Measurements from ENCODE around the gene PSPN.
"Not testable (repeated sequence)": the region's sequence is repeated elsewhere in the genome, so short reads cannot be mapped to it uniquely, and the experiment has no call there.

Gene PSPN

DNA sequence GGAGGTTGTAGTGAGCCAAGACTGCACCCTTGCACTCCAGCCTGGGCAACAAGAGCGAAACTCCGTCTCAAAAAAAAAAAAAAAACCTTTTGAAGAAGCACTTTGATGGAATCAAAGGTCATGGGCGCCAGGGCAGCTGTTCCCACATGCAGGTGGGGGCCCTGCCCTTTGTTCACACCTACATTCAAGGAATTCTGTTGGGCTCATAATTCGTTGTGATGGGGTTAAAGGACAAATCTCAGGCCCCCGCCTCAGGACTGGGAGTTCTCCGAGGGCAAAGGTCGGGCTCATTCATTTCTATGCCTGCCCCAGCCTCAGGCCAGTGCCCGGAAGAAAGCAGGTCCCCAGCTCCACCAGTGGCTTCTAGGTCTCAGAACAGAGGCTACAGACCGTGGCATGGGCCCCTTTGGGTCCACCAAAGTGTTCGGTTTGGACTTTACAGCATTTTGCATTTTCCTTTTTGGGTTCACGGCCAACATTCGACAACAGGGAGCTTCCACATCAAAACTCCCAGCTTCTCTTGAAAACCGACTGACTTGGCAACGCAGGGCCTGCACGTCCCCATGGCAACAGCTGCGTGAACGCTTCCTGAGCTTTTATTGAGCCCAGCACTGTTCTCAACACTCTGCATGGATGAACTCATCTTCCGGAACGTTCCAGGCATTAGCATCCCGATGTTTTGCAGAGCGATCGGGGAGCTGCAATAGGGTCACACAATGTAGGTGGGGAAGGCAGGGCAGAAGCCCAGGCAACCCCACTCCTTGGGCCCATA, 27.3 kb upstream of the PSPN start:
- peak; percentile 51 for DNase-seq (ENCODE audit: low spot score)

DNA sequence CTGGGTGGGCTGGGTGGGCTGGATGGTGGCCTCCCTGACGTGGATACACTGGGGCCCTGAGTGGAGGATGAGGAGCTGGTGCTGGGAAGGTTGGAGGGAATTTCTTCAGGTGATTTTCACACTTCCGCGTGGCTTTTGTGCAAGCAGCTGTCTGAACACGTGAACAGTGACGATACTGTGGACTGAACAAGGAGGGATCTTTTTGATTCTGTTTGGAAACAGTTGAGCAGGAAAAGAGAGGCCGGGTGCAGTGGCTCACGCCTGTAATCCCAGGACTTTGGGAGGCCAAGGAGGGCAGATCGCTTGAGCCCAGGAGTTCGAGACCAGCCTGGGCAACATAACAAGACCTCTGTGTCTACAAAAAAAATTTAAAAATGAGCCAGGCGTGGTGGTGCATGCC, 26.3 kb upstream of the PSPN start:
- DNase-seq (ENCODE audit: low spot score) = no peak

DNA sequence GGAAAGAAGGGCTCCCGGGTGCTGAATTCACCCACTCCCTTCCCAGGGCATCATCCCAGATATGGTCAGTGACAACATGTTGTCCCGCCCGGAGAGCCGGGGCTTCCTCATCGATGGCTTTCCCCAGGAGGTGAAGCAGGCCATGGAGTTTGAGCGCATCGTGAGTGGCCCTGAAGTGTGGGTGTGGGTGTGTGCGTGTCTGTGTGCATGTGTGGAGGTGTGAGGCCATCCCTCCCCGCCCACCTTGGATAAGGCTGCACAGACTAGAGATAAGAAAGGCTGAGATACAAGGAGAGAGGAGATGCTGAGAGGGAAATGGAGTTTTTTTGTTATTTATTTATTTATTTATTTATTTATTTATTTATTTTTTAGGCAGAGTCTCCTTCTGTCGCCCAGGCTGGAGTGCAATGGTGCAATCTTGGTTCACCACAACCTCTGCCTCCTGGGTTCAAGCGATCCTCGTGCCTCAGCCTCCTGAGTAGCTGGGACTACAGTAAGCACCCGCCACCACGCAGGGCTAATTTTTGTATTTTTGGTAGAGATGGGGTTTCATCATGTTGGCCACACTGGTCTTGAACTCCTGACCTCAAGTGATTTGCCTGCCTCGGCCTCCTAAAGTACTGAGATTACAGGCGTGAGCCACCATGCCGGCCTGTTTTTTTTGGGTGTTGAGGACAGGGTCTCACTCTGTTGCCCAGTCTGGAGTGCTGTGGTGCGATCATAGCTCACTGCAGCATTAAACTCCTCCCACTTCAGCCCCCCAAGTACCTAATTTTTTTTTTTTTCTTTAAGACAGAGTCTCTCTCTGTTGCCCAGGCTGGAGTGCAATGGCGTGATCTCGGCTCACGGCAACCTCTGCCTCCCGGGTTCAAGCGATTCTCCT, 24.6 kb upstream of the PSPN start:
- DNase-seq (ENCODE audit: low spot score) = not testable (repeated sequence)

DNA sequence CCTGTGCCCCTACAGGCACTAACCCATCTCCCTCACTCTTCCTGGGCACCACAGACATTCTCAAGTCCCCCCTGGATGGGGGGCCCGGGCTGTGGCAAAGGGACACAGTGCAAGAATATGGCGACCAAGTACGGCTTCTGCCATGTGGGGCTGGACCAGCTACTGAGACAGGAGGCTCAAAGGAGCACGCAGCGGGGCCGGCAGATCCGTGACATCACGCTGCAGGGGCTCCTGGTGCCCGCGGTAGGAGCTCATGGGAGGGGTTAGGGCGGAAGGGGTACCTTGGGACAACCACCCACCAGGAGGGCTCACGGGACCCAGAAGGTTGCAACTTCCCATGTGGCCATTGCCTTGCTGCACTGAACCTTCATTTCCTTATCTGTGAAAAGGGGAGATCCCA, 20.6 kb upstream of the PSPN start:
- no peak for DNase-seq (ENCODE audit: low spot score)

DNA sequence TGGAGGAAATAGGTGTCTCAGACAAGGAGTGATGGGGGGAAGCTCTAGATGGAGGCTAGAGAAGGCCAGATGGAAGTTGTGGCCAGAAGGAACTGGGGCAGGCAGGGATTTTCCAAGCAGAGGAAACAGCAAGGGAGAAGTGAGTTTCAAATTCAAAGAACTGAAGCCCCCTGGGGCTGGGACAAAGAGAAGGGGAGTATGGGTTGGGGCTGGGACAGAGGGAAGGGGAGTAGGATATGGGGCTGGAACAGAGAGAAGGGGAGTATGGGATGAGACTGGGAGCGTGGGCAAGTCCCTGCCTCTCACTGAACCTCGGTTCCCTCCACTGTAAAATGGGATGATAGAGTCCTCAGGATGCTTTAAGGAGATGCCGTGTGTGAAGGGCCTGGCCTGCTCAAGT, 19.1 kb upstream of the PSPN start:
- no peak for DNase-seq (ENCODE audit: low spot score)

DNA sequence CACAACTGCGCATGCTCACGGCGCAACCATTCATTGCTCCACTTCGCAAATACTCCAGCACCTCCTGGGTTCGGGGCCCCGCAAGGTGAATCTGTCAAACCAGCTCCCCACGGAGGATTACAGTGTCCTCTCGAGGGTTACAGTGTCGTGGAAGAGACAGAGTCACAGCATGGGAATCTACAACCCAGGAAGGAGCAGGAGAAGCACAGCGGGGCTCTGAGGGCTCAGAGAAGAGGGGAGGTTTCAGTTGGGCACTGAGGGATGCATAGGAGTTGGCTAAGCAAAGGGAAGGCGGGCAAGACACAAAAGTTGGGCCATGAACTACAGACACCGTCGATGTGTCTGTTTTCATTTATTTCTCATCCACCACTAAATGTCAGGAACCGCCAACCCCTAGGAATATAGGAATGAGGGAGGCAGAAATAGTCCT, 18.3 kb upstream of the PSPN start:
- no peak for DNase-seq (ENCODE audit: low spot score)

DNA sequence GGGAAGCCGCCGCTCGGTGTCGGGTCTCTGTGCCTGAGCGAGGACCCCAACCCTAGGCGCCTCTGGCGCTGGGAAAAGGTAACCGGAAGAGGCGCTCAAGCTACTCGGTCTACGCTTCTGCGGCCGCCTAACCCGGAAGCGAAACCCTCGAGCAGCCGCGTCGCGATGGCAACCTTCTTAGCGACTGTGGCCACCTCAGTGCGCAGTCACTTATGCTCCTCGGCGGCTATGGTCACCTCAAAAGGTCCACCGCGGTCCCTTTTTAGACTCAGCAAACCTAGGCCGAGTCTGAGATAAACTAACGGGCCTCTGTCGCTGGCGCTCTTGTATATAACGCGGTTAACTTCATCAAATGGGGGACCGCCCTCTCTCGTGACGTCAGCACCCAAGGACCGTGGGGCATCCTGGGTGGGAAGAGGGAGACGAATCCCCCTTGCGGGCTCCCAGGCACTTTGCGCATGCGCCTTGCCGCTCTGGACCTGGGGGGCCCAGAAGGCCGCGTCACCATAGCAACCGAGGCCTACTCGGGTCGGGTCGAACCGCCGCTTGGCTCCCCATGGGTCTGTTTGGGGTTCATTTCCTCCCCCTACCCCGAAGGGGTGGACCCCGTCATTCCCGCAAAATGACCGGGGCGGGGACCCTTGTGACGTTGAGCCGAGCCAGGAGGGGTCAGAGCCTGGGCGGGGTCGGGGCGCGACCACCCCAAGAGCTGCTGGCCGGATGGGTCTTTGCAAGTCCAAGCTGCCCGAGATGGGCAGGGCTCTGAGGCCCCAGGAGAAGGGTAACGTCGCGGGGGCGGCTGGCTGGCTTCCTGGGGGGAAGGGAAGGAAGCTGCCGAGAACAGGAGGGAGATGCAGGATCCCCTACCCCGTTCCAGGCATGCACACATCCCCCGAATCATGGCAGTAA, 17.6 kb upstream of the PSPN start, which contains the start of gene GTF2F1:
Gene GTF2F1, minus strand, starts transcription at position 91 of the 909 bp plus-strand sequence. CDS start 169 bp downstream, outside the sequence.
- peak; percentile 100 for DNase-seq (ENCODE audit: low spot score)

DNA sequence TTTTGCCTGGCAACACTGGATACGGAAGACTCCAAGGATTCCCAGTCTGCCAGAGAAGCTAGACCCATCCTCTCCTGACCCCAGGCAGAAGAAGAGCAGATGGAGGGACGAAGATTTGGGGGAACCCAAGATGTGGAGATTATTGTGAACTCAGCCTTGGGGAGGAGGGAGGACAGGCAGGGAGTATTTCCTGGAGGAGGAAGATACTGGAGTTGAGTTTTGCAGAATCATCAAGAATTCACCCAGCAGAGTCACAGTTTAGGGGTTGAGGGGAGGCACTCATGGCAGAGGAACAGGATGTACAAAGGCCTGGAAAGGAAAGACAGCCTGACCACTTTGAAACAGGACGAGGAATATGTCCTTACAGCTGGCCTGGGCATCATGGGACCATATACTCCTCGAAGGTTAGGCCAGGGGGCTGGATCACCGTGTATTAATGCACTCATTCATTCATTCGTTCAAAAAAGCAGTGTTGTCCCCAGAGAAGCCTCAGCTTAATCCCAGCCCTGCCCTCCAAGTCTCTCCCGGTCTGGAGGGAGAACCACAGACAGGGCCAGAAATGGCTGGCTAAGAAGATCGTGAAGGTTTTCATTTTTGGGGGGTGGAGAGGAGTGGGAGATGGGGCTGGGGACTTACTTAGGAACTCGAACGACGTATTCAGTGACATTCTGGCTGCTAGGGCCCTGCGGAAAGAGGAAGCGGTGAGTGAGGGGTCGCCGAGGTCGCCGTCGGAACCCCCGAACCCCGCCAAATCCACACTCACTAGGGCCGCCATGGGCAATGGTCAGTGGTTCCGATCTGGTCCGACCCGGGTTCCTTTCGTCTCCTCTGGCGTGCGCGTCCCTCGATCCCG, 16.7 kb upstream of the PSPN start:
- DNase-seq (ENCODE audit: low spot score) = no peak

DNA sequence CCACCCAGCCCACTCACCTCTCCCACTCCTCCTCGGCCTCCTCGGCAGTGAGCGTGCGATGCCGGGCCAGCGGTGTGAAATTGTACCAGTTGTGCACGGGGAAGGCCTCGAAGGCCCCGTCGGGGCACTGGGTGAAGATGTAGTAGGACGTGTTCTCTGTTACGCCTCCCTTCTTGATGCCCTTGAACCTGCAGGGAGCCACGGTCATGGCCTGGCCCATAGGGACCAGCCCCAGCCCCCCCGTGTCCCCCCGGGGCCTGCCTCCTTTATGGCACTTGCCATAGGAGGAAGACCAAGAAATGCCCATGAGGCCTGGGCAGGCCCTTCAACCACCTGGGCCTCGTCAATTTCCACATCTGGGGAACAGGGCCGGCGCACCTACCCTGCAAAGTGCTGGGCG, 11.6 kb upstream of the PSPN start:
- DNase-seq (ENCODE audit: low spot score) = no peak

DNA sequence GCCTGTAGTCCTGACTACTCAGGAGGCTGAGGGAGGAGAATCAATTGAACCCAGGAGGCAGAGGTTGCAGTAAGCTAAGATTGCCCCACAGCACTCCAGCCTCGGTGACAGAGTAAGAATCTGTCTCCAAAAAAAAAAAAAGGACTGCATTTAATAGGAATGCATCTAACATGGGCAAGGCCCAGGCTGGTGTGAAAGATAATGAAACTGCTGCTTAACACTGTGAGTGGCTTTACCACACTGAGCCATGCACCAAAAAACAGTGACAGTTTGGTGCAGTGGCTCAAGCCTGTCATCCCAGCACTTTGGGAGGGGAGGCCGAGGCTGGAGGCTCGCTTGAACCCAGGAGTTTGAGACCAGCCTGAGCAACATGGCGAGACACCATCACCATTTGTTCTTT, 8.6 kb upstream of the PSPN start:
- no peak for DNase-seq (ENCODE audit: low spot score)

DNA sequence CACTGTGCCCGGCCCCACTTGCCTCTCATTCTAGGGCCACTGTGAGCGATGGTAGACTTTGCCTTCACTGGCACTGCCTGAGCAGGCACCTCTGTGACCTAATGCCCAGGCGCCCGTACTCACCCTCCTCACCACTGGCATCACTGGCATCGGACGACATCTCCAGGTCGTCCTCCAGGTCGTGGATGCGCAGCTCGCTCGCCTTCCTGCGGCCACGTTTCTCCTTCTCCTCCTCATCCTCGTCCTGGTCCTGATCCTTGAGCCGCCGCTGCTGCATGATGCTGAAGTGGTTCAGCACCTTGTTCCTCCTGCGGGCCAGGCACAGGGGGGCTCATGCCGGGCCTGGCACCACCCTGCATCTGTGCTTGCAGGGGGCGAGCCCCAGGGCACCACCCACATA, 7.5 kb upstream of the PSPN start:
- DNase-seq (ENCODE audit: low spot score) = no peak

DNA sequence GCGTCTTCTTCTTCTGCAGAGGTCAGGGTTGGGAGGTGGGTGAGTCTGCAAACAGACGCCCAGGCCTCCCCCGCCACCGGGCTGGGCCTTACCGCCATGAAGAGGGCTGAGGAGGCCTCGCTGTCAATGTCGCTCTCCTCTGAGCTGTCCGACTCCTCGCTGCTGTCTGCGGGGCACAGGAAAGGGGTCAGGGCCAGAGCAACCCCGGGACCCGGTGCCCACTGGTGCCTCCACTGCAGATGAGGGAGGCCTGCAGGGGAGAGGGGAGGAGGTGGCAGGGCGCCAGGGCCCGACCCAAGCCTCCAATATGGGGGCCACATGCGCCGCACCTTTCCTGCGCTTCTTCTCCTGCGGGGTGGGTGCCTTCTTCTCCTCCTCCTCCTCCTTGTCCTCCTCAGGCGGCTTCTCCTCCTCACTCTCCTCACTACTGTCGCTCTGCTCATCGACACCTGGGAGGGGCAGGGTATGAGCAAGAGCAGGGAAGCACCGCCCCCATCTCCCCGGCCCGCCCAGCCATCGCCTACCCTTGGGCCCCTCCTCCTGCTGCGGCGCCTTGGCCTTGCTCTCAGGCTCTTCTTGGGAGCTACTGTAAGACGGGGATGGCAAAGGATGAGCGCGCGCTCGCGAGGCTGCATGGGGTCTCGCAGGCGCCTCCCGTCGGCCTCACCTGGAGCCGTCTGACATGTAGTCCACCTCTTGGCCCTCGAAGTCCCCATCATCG, 5.5 kb upstream of the PSPN start:
- DNase-seq (ENCODE audit: low spot score) = no peak

DNA sequence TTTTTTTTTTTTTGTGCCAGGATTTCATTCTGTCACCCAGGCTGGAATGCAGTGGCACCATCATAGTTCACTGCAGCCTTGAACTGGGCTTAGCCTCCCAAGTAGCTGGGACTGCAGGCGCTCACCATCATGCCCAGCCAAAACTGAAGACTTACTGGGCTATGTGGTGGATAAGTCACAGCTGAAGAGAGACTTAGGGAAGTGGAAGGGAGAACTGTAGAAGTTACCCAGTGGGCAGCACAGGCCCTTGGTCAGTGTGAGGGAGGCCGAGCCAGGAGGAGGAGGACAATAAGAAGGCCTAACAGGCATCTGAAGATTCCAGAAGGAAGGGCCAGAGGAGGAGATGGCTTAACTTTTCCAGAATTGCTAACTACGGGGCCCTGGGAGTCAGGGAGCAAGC, 4.0 kb upstream of the PSPN start:
- no peak for DNase-seq (ENCODE audit: low spot score)

DNA sequence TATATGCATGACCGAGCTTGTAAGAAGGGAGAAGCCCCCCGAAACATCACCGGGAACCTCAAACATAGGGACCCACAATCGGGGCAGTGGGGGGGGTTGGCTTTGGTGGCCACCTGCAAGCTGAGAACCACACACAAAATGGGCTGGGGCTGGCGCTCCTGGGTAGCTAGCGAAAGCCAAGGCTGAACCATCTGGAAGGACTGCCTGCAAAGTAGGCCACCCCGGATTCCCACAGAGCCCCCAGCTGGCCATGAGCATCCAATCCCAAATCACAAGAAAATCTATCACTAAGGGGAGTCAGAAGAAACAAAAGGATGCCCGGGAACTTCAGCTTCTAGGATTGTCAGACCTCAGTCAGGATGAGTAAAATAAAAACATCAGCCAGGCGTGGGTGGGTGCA, 2.8 kb upstream of the PSPN start:
- DNase-seq (ENCODE audit: low spot score) = no peak

DNA sequence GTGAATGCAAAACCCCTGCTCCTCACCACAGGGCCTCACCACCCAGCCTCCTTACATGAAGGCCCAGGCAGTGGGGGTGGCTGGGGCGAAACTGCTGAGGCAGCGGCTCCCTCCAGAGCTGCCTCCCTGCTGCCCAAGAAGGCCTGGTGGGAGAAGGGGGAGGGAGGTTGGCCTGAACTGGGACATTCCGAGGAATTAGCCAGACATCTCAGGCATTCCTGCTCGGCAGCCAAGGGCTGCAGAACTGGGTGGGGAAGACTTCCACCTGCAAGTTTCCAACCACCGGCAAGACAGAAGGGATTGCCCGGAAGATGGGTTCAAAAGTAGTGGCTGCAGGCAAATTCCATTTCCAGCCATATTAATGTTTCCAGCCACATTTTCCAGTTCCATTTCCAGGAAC, 2.3 kb upstream of the PSPN start:
- peak; percentile 54 for DNase-seq (ENCODE audit: low spot score)

DNA sequence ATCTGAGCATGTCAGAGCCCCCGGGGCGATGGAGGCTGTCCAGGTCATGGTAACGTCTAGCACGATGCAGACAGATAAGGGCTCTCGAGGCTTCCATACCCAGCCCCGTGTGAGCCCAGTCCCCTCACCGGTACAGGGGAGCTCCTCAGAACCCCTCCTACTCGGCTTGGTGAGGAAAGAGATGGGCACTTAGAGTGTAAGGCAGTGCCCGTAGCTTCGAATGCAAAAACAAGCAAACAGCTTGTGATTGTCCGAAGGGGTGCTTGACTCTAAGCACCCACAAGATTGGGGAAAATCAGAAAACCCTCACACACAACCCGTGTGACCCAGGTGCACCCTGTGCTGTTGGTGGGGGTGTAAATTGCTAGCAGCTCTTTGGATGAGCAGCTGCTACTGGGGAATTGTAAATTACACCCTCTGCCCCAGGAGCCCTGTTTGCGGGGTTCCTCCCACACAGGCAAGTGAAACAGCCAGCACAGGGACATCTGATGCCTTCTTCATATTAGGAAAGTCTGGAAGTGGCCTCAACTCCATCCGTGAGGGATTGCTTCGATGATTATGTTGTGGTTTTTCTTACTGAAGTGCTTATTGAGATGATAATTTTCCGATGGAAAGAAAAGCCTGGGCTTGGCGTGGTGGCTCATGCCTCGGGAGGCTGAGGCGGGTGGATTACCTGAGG, 918 bp upstream of the PSPN start:
- no peak for DNase-seq (ENCODE audit: low spot score)

DNA sequence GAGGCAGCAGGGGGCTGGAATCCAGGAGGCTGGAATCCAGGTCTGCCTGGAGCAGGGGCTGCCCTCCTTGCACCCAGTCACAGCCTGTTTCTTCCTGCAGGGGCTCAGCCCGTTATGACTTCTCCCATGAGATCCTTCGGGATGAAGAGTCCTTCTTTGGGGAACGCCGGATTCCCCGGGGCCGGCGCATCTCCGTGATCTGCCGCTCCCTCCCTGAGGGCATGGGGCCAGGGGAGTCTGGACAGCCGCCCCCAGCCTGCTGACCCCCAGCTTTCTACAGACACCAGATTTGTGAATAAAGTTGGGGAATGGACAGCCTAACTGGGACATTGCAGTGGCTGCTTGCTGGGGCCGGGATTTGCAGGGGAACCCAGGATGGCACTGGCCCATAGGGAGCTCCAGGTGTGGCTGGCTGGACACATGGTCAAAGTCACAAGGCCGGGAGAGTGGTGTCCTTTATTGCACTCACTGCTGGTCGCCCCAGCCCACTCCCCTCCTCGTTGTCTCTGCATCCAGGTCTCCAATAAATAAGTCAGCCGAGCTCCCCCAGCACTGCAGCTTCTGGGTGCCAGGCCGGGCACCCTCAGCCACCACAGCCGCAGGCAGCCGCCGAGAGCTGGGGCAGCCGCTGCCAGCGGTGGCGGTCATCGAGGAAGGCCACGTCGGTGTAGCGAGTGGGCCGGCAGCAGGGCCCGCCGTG, 872 bp downstream of the PSPN start:
- no peak for DNase-seq (ENCODE audit: low spot score)

DNA sequence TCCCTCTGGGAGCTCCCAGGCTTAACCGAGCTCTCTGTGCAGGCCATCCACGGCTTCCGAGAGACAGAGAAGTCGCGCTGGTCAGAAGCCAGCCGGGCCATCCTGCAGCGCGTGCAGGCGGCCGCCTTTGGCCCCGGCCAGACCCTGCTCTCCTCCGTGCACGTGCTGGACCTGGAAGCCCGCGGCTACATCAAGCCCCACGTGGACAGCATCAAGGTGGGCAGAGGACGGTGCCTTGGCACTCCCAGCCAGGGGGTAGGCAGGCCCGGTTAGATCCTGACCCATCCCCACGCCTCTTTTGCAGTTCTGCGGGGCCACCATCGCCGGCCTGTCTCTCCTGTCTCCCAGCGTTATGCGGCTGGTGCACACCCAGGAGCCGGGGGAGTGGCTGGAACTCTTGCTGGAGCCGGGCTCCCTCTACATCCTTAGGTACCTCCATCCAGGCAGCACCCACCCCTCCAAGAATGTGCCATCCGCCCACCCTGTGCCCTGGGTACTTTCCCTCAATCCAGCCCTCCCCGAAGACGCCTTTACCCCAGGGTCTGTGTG, 1.5 kb downstream of the PSPN start:
- DNase-seq (ENCODE audit: low spot score) = no peak

DNA sequence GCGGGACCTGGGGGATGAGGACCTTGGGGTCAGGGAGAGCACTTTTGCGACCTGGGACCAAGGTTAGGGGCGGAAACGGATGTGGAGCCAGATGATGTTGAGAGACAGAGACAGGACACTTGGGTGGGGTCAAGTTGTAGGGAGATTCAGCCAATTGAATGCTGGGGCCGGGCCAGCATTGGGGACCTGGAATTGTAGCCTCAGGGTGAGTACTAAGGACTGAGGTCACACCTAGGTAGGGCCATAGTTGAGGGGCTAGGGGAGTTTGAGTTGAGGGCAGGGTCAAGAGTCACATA, 2.0 kb downstream of the PSPN start:
- peak; percentile 11 for DNase-seq (ENCODE audit: low spot score)

Measured in AG08395 (cell line).